NB4 (cell line): ENCODE data around the gene WDR45B.

Source experiments
- DNase-seq: peaks from one replicate; pipeline ENCODE4 v3.0.0; 2010; ENCODE audit warnings: low read depth
- H3K4me3 ChIP-seq: one replicate; pipeline ENCODE4 v1.5.1; 2011; ENCODE audit warnings: mild to moderate bottlenecking, low read depth, low read length, moderate library complexity
- MYC ChIP-seq: IDR thresholded peaks from 2 replicates; pipeline ENCODE4 v1.6.1; 2011; ENCODE audit warnings: low read depth, low read length
- POLR2A ChIP-seq: IDR thresholded peaks from 2 replicates; pipeline ENCODE4 v1.6.1; 2011; ENCODE audit warnings: mild to moderate bottlenecking; ENCODE audit not compliant: insufficient read length; ENCODE audit errors: extremely low read depth
- TF ChIP-seq, protein P1 (sequence below): IDR thresholded peaks from one replicate; pipeline ENCODE4 v1.5.1; 2012; ENCODE audit warnings: low read depth, low read length
- TF ChIP-seq, protein P2 (sequence below): IDR thresholded peaks from 2 replicates; pipeline ENCODE4 v1.6.1; 2011; ENCODE audit warnings: low read depth, low read length

The WDR45B gene

DNA sequence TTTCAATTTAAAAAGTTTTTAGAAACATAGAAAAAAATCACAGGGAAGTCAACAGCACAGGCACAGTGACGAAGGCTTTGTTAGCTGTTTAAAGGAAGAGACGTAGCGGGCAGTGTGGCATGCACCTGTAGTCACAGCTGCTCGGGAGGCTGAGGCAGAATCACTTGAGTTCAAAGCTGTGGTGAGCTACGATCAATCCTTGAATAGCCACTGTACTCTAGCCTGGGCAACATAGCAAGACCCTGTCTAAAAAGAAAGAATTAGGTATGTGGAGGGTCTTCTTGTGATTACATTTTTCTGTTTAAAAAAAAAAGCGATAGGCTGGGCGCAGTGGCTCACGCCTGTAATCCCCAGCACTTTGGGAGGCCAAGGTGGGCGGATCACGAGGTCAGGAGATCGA is 78.6 kb downstream of the WDR45B start:
- DNase-seq: no peak
- TF ChIP-seq, protein P1, sequence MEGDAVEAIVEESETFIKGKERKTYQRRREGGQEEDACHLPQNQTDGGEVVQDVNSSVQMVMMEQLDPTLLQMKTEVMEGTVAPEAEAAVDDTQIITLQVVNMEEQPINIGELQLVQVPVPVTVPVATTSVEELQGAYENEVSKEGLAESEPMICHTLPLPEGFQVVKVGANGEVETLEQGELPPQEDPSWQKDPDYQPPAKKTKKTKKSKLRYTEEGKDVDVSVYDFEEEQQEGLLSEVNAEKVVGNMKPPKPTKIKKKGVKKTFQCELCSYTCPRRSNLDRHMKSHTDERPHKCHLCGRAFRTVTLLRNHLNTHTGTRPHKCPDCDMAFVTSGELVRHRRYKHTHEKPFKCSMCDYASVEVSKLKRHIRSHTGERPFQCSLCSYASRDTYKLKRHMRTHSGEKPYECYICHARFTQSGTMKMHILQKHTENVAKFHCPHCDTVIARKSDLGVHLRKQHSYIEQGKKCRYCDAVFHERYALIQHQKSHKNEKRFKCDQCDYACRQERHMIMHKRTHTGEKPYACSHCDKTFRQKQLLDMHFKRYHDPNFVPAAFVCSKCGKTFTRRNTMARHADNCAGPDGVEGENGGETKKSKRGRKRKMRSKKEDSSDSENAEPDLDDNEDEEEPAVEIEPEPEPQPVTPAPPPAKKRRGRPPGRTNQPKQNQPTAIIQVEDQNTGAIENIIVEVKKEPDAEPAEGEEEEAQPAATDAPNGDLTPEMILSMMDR: no peak
- TF ChIP-seq, protein P2, sequence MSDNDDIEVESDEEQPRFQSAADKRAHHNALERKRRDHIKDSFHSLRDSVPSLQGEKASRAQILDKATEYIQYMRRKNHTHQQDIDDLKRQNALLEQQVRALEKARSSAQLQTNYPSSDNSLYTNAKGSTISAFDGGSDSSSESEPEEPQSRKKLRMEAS: no peak
- no peak for TF ChIP-seq POLR2A
- no peak for TF ChIP-seq MYC
- no peak overlapping the region for H3K4me3 ChIP-seq

DNA sequence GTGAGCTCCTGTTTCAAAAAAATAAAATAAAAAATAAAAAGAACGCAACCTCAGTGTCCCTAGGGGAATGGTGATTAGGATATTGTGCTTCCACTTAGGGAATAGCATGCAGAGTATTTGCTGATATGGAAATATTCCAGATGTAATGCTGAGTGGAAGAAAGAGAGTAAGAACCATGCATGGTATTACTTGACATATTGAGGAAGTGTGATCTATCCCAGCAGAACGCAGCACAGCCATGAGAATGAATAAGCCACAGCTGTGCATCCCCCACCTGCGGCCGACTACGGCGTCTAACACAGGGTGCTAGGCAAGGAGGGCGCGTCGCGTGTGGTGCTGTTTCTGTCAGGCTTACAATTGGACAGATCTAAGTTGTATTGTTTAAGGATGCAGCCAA is 79.2 kb downstream of the WDR45B start:
- no peak for DNase-seq
- H3K4me3 ChIP-seq: no peak overlapping the region
- TF ChIP-seq, protein P2: no peak
- TF ChIP-seq POLR2A (no peak), MYC (no peak)
- TF ChIP-seq, protein P1: no peak

DNA sequence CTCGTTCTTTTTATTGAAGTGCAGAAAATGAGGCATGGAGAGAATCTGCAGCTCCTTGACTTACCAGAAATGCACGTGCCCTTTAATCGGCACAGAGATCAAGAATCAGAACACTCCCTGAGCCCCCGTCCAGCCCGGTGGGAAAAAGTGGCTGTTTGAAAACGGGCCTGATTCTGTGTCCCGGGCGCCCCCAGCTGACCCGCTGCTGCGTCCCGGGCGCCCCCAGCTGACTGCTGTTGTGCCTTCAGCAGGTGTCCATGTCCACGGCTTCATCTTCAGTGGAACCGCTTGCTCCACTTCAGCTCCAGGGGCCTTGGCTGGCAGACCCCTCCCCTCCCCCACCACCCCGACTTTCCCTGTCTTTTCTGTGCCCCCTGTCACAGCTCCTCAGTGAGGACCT is 81.0 kb downstream of the WDR45B start:
- no peak for DNase-seq
- TF ChIP-seq, protein P2: no peak
- TF ChIP-seq MYC (no peak), POLR2A (no peak)
- TF ChIP-seq, protein P1: no peak
- no peak overlapping the region for H3K4me3 ChIP-seq

DNA sequence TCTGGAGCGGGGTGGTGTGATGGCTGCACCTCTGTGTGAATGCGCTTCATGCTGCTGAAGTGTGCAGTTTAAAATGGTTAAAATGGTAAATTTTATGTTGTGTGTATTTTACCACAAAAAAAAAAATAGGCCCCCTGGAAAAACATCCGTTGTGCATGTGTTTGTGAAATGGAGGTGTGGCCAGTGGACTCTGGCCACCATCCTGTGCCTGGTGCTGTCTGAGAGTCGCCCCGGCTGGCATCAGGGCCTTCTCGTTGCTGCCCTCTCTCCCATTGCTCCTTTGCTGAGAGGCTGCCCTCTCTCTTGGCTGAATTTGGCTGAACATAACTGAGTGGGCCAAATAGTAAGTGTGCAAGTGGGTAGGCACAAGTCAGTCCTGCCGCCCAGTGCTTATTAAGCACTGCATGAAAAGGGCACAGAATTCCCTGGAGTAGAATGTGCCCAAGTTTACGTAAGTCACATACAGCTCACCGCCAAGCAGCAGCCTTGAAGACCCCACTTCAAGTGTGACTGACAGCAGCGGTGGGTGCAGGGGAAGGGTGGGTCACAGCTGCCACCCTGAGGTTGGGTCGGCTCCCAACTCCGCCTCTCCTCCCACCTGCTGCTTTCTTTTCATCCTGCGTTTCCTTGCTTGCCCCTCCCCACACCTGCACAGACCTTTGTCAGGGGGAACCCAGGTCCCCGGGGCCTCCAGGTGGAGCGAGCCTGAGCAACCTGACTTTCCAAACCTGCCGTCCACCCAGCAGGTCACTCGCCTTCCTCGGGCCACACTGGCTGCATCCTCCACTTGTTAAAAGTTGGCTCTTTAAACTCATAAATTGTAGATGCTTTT is 81.9 kb downstream of the WDR45B start:
- no peak overlapping the region for H3K4me3 ChIP-seq
- DNase-seq: no peak
- TF ChIP-seq POLR2A: no peak
- no peak for TF ChIP-seq MYC

DNA sequence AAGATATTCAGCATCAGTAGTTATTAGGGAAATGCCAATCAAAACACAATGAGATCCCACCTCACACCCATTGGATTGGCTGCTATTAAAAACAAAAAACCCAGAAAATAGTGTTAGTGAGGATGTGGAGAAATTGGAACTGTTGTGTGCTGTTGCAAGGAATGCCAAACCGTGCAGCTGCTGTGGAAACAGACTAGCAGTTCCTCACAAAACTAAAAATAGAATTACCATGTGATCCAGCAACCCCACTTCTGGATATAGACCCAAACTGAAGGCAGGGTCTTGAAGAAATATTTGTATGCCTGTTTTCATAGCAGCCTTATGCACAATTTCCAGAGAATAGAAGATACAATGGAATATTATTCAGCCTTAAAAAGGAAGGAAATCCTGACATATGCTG is 82.7 kb downstream of the WDR45B start:
- H3K4me3 ChIP-seq: no peak overlapping the region
- DNase-seq: no peak
- TF ChIP-seq, protein P1: no peak
- TF ChIP-seq POLR2A (no peak), MYC (no peak)
- TF ChIP-seq, protein P2: no peak
